CD14-positive monocyte (primary cell): ENCODE data around the gene ZSCAN30. TPM values are rescaled to one million over a fixed set of nuclear protein-coding genes. Genes with fewer than 3 reads are reported as not detected.
A peak's percentile ranks its signal among the peaks of the same experiment; 100 is the strongest.

ENCODE experiments used
- DNase-seq, 3 donors: peaks; one replicate each; pipeline ENCODE4 v3.0.0-alpha.2; 2011 to 2022
- H2AFZ ChIP-seq: 2 replicates; pipeline ENCODE4 v1.6.0; 2012; ENCODE audit warnings: mild to moderate bottlenecking, low read depth, low read length, inconsistent platforms; ENCODE audit not compliant: insufficient read depth, poor library complexity, severe bottlenecking
- H3K27ac ChIP-seq, 2 donors: 1 replicate in 1 of 2; 2 replicates in 1 of 2; pipeline ENCODE4 v1.5.1; 2012 to 2013; ENCODE audit warnings: low read length in 2 of 2, control low read depth in 1 of 2, inconsistent platforms in 1 of 2, low read depth in 1 of 2, mild to moderate bottlenecking in 1 of 2
- H3K27me3 ChIP-seq, 2 donors: one replicate each; pipeline versions ENCODE4 v1.6.0 to v1.6.1; 2011 to 2013; ENCODE audit warnings: low read length in 2 of 2; ENCODE audit not compliant: control insufficient read depth in 2 of 2, insufficient read depth in 2 of 2
- H3K36me3 ChIP-seq, 2 donors: replicated peaks in 1 of 2; 1 replicate in 1 of 2; 2 replicates in 1 of 2; pipeline versions ENCODE4 v1.5.1 to v1.6.1; 2012 to 2013; ENCODE audit warnings: low read length in 2 of 2, control low read depth in 1 of 2, inconsistent platforms in 1 of 2, mild to moderate bottlenecking in 1 of 2; ENCODE audit not compliant: insufficient read depth in 2 of 2, control insufficient read depth in 1 of 2
- H3K4me1 ChIP-seq, 2 donors: 1 replicate in 1 of 2; 2 replicates in 1 of 2; pipeline versions ENCODE4 v1.5.1 to v1.6.1; 2012 to 2013; ENCODE audit warnings: low read length in 2 of 2, control low read depth in 1 of 2, inconsistent platforms in 1 of 2, mild to moderate bottlenecking in 1 of 2, moderate library complexity in 1 of 2; ENCODE audit not compliant: insufficient read depth in 2 of 2, control insufficient read depth in 1 of 2
- H3K4me2 ChIP-seq: replicated peaks from 2 replicates; pipeline ENCODE3; 2012; ENCODE audit warnings: low read length, moderate library complexity, mild to moderate bottlenecking; ENCODE audit not compliant: poor library complexity, severe bottlenecking; ENCODE audit errors: extremely low read depth
- H3K4me3 ChIP-seq, 3 experiments: fragments of 200-600 bp in 1 of 3; sonication (generic) in 1 of 3; replicated peaks in 1 of 3; 1 replicate in 2 of 3; 2 replicates in 1 of 3; pipeline ENCODE4 v1.5.1; 2011 to 2013; ENCODE audit warnings: low read length in 3 of 3, mild to moderate bottlenecking in 3 of 3, control low read depth in 2 of 3, low read depth in 2 of 3, inconsistent platforms in 1 of 3, moderate library complexity in 1 of 3
- H3K79me2 ChIP-seq: 2 replicates; pipeline ENCODE4 v1.6.0; 2012; ENCODE audit warnings: mild to moderate bottlenecking, control low read depth, inconsistent platforms, low read length, moderate library complexity; ENCODE audit not compliant: insufficient read depth
- H3K9ac ChIP-seq: 2 replicates; pipeline ENCODE4 v1.6.0; 2017; ENCODE audit warnings: low read length, mild to moderate bottlenecking; ENCODE audit not compliant: insufficient read depth, poor library complexity, severe bottlenecking
- H3K9me3 ChIP-seq, 2 donors: replicated peaks in 1 of 2; 1 replicate in 1 of 2; 2 replicates in 1 of 2; pipeline versions ENCODE4 v1.5.1 to v1.6.1; 2012 to 2013; ENCODE audit warnings: low read length in 2 of 2, control low read depth in 1 of 2; ENCODE audit not compliant: control insufficient read depth in 1 of 2, insufficient read depth in 1 of 2
- H4K20me1 ChIP-seq: 2 replicates; pipeline ENCODE4 v1.6.0; 2012; ENCODE audit warnings: mild to moderate bottlenecking, low read length, control low read depth, moderate library complexity; ENCODE audit not compliant: insufficient read depth
- H3K27ac Mint-ChIP-seq, 7 donors: one replicate each; pipeline ENCODE4 v1.8.0; 2020; ENCODE audit warnings: mild to moderate bottlenecking in 7 of 7, mixed read lengths in 7 of 7, moderate library complexity in 6 of 7, inconsistent platforms in 2 of 7
- H3K27me3 Mint-ChIP-seq, 3 donors: one replicate each; pipeline ENCODE4 v1.8.0; 2021 to 2022; ENCODE audit warnings: low read depth in 3 of 3, mild to moderate bottlenecking in 3 of 3, mixed read lengths in 3 of 3, moderate library complexity in 3 of 3, inconsistent platforms in 1 of 3
- H3K36me3 Mint-ChIP-seq, 2 donors: one replicate each; pipeline ENCODE4 v1.8.0; 2020; ENCODE audit warnings: mixed read lengths in 2 of 2, inconsistent platforms in 1 of 2, mild to moderate bottlenecking in 1 of 2
- H3K4me1 Mint-ChIP-seq: one replicate; pipeline ENCODE4 v1.8.0; 2020; ENCODE audit warnings: mild to moderate bottlenecking, mixed read lengths
- H3K4me3 Mint-ChIP-seq, 2 donors: one replicate each; pipeline ENCODE4 v1.8.0; 2020; ENCODE audit warnings: mild to moderate bottlenecking in 2 of 2, mixed read lengths in 2 of 2, moderate library complexity in 1 of 2
- H3K9me3 Mint-ChIP-seq, 7 donors: one replicate each; pipeline ENCODE4 v1.8.0; 2020 to 2022; ENCODE audit warnings: mixed read lengths in 7 of 7, mild to moderate bottlenecking in 6 of 7, moderate library complexity in 6 of 7, inconsistent platforms in 2 of 7
- CTCF ChIP-seq: fragments of 200-600 bp; IDR thresholded peaks from one replicate; pipeline ENCODE4 v1.8.0; 2022; ENCODE audit warnings: antibody characterized with exemption, mild to moderate bottlenecking
- WGBS: methylation state at CpG from one replicate; pipeline ENCODE4 v1.1.5; 2013; ENCODE audit warnings: missing lambda C conversion rate; ENCODE audit not compliant: insufficient coverage; 5-methylcytosine and 5-hydroxymethylcytosine counted together
- intact Hi-C, 2 donors: fragments of 100-400 bp; cut with micrococcal nuclease; formaldehyde crosslinking; loops; one replicate each; pipeline versions ENCODE4 v1.15.0 to v1.15.1; 2023
- polyA plus RNA-seq, 3 donors: library from polyadenylated mRNA; depleted of rRNA in 1 of 3; unstranded in 2 of 3; stranded (reverse) in 1 of 3; fragments of 300-500 nt in 2 of 3; fragments of >200 nt in 1 of 3; fragmentation: Illumina TruSeq in 2 of 3; gene quantifications; 1 replicate in 2 of 3; 2 replicates in 1 of 3; pipeline ENCODE4 v1.2.3, GENCODE V29; 2012 to 2021

ZSCAN30 gene
- polyA plus RNA-seq, 3 donors = 1.3 to 3.2 (median 1.7) TPM

GRCh38 chr18:35268821-35269220, 21.2 kb downstream of the ZSCAN30 start:
- Histone ChIP-seq H3K9me3 (peaks cover 12 to 33% of the 10 kb centered on the region in 2 donors), H3K27ac (no peak overlapping the region), H3K9ac (no peak overlapping the region), H3K27me3 (no peaks in the 10 kb centered on the region), H3K4me2 (no peak overlapping the region), H3K4me1 (peaks cover 12 to 22% of the 10 kb centered on the region in 2 donors), H3K79me2 (no peaks in the 10 kb centered on the region), H3K36me3 (no peaks in the 10 kb centered on the region), H2AFZ (no peak overlapping the region), H3K4me3 (no peak overlapping the region), H4K20me1 (no peaks in the 10 kb centered on the region)
- intact Hi-C loops = no loop called here
- H3K27ac Mint-ChIP-seq = peak overlapping the region in 2 of 7 donors; percentile 3 to 13
- TF ChIP-seq CTCF = no peak
- H3K36me3 Mint-ChIP-seq = peaks cover 1 to 4% of the 10 kb centered on the region in 2 donors
- DNase-seq = peak; percentile 32 to 60 (median 59)
- no peak overlapping the region for H3K4me3 Mint-ChIP-seq
- H3K9me3 Mint-ChIP-seq = peaks cover 22 to 47% (median 37%) of the 10 kb centered on the region in 7 donors
- peaks cover 24% of the 10 kb centered on the region for H3K4me1 Mint-ChIP-seq
- no CpG with 5 or more reads among the region's 2 CpGs for WGBS
- H3K27me3 Mint-ChIP-seq = peaks cover 2 to 5% (median 2%) of the 10 kb centered on the region in 3 donors

GRCh38 chr18:35267809-35268208, 22.2 kb downstream of the ZSCAN30 start:
- H3K36me3 ChIP-seq = no peaks in the 10 kb centered on the region
- H3K27me3 Mint-ChIP-seq = peaks cover 2 to 4% (median 2%) of the 10 kb centered on the region in 3 donors
- DNase-seq = no peak
- H3K4me1 Mint-ChIP-seq = peaks cover 24% of the 10 kb centered on the region
- 58% methylated on average over 26 of the region's 30 CpGs for WGBS
- H3K4me3 ChIP-seq = peak overlapping the region; percentile 13 to 69 (median 46)
- no peaks in the 10 kb centered on the region for H4K20me1 ChIP-seq
- no peaks in the 10 kb centered on the region for H3K27me3 ChIP-seq
- H3K79me2 ChIP-seq = no peaks in the 10 kb centered on the region
- no peak overlapping the region for H3K9ac ChIP-seq
- peaks cover 18 to 43% (median 35%) of the 10 kb centered on the region in 7 donors for H3K9me3 Mint-ChIP-seq
- intact Hi-C loops = no loop called here
- peak overlapping the region in 2 of 7 donors; percentile 53 to 58 for H3K27ac Mint-ChIP-seq
- peaks cover 6 to 32% of the 10 kb centered on the region in 2 donors for H3K9me3 ChIP-seq
- H3K36me3 Mint-ChIP-seq = peaks cover 5 to 6% of the 10 kb centered on the region in 2 donors
- TF ChIP-seq CTCF = no peak
- H2AFZ ChIP-seq = peak overlapping the region; percentile 86
- H3K27ac ChIP-seq = no peak overlapping the region
- H3K4me3 Mint-ChIP-seq = peak overlapping the region; percentile 62 to 94
- H3K4me1 ChIP-seq = peaks cover 12 to 22% of the 10 kb centered on the region in 2 donors
- peak overlapping the region; percentile 68 for H3K4me2 ChIP-seq
